Measurements from ENCODE around the gene CAD. TPM values are rescaled to one million over a fixed set of nuclear protein-coding genes. Genes with fewer than 3 reads are reported as not detected.
"Not testable (repeated sequence)": the region's sequence is repeated elsewhere in the genome, so short reads cannot be mapped to it uniquely, and the experiment has no call there.

CAD gene
- polyA plus RNA-seq, 3 donors, result 11.1 to 18.6 (median 15.9) TPM

GRCh38 chr2:27194538-27195354 lies 22.4 kb upstream of the CAD start:
- WGBS, 3 donors, result 56 to 84% (median 77%) methylated on average over 17 of the region's 17 CpGs
- H3K27ac ChIP-seq (ENCODE audit: low read depth, low read length), result no peak overlapping the region

DNA sequence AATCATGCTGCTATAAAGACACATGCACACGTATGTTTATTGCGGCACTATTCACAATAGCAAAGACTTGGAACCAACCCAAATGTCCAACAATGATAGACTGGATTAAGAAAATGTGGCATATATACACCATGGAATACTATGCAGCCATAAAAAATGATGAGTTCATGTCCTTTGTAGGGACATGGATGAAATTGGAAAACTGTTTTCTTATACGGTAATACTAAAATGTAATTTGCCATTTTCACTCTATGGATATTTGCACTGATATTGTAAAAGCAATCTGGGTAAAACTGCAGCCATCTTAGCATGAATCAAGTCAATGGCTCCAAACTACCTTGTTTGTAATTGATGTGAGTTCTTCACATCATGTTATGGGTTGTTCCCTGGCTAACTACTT lies 21.4 kb upstream of the CAD start:
- H3K27ac ChIP-seq (ENCODE audit: low read depth, low read length), result not testable (repeated sequence)
- 85 to 90% (median 86%) methylated on average over 3 of the region's 3 CpGs for WGBS, 3 donors

- WGBS, 3 donors, result 89 to 94% (median 93%) methylated on average over 3 of the region's 3 CpGs
- not testable (repeated sequence) for H3K27ac ChIP-seq (ENCODE audit: low read depth, low read length)
Measured at GRCh38 chr2:27198068-27198467, 19.1 kb upstream of the CAD start.

DNA sequence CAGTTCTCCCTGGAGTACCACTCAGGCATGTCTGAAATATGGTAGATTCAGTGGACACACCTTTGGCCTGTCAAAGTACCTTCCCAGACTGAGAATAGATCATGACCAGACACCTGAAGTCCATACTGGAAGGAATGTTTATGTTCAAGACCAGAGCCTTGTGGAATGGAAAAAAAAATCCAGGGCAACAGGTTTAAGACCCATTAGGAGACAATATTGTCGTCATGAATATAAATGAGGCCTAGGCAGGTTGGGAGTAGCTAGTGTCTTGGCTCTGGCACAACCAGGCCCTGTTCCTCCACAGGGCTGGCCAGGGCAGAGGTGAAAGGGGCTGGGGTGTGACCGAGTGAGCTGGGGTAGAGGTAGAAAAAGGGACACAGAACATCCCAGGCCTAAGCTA lies 18.5 kb upstream of the CAD start:
- H3K27ac ChIP-seq (ENCODE audit: low read depth, low read length), result no peak overlapping the region
- 70 to 82% (median 73%) methylated on average over 2 of the region's 2 CpGs for WGBS, 3 donors

GRCh38 chr2:27199241-27199640 lies 17.9 kb upstream of the CAD start:
- H3K27ac ChIP-seq (ENCODE audit: low read depth, low read length), result no peak overlapping the region
- 73 to 89% (median 79%) methylated on average over 2 of the region's 2 CpGs for WGBS, 3 donors

GRCh38 chr2:27201675-27202074 lies 15.5 kb upstream of the CAD start:
- 92 to 96% (median 96%) methylated on average over 7 of the region's 7 CpGs for WGBS, 3 donors
- H3K27ac ChIP-seq (ENCODE audit: low read depth, low read length), result no peak overlapping the region

- 76 to 78% (median 78%) methylated on average over 2 of the region's 2 CpGs for WGBS, 3 donors
- H3K27ac ChIP-seq (ENCODE audit: low read depth, low read length), result no peak overlapping the region
Measured at GRCh38 chr2:27202854-27203253, 14.3 kb upstream of the CAD start.

DNA sequence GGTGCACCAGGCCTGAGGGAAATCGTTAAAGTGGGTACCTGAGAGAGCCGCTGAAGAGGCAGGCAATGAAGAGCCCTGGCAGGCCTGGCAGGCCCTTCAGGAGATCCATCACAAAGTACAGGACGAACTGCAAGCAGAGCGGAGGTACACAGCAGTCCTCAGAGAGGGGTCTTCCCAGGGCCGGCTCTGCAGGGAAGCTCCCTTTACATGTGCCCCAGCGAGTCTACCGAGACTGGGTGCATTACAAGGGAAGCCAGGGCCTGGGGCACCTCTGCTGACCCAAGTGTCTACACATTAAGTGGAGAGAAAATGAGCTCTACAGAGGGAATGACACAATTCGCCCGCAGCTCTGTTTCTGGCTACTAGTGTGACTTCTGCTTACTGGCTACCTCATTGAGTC lies 13.4 kb upstream of the CAD start:
- 90 to 94% (median 93%) methylated on average over 9 of the region's 9 CpGs for WGBS, 3 donors

DNA sequence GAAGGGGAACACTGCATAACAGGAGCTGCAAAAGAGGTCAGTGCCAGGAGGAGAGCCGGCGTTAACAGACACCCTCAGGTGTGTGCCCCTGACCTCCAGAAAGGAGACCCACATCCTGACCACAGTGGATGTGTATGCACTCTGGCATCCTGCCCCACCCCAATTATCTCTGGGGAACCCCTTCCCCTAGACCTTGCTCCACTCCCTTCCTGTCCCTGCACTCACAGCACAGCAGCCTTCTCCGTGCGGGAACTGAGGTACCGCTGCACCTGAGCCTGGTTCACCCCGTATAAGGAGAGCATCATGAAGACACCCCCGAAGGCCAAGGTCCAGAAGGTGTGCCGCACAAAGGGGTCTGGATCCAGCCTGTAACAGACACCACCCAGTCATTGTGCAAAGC lies 12.6 kb upstream of the CAD start:
- whole genome bisulfite sequencing, 3 donors, result 91 to 96% (median 96%) methylated on average over 6 to 8 of the region's 8 CpGs
- H3K27ac ChIP-seq (ENCODE audit: low read depth, low read length), result no peak overlapping the region

More for the DNA sequence above, 13.4 kb upstream of the CAD start:
- H3K27ac ChIP-seq (ENCODE audit: low read depth, low read length), result no peak overlapping the region

DNA sequence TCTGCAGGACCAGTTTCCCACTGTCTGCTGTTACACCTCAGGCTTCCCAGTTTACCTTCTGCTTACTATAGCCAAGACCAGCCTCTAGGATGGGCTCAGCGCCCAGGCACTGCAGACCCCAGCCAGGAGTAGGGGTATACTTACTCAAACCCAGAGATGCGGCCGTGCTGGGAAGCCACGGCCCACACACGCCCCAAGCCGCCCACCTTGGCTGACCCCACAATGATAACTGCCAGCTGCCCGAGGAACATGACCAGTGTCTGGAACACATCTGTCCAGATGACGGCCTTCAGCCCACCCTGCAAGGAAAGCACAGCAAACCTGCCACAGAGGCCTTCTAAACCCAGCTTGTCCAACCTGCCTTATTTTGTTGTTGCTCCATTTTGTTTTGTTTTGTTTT lies 12.0 kb upstream of the CAD start:
- no peak overlapping the region for H3K27ac ChIP-seq (ENCODE audit: low read depth, low read length)
- 71 to 80% (median 73%) methylated on average over 8 of the region's 8 CpGs for WGBS, 3 donors

DNA sequence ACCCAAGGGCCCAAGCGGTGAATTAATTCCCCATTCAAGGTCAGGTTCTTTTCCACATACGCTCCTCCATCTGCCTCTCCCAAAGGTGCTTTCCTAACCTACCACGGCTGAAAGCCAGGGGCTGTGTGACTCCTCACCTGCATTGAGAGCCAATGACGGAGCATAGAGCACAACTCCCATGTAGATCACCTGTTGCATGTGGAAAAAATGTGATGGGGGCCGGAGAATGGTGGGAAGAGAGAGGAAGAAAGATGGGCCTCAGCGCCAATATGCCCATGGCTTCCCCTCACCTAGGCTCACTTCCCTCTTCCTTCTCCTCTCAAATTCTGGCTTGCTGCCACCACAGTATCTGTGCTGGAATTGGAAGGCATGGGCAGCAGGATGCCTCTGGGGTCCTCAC lies 10.8 kb upstream of the CAD start:
- WGBS, 3 donors, result 93 to 98% (median 93%) methylated on average over 6 of the region's 6 CpGs
- no peak overlapping the region for H3K27ac ChIP-seq (ENCODE audit: low read depth, low read length)

- 90 to 92% (median 90%) methylated on average over 4 of the region's 4 CpGs for WGBS, 3 donors
- no peak overlapping the region for H3K27ac ChIP-seq (ENCODE audit: low read depth, low read length)
Measured at GRCh38 chr2:27208486-27209050, 8.6 kb upstream of the CAD start.

- 80 to 87% (median 84%) methylated on average over 6 of the region's 6 CpGs for WGBS, 3 donors
- H3K27ac ChIP-seq (ENCODE audit: low read depth, low read length), result no peak overlapping the region
Measured at GRCh38 chr2:27209621-27210401, 7.4 kb upstream of the CAD start.

DNA sequence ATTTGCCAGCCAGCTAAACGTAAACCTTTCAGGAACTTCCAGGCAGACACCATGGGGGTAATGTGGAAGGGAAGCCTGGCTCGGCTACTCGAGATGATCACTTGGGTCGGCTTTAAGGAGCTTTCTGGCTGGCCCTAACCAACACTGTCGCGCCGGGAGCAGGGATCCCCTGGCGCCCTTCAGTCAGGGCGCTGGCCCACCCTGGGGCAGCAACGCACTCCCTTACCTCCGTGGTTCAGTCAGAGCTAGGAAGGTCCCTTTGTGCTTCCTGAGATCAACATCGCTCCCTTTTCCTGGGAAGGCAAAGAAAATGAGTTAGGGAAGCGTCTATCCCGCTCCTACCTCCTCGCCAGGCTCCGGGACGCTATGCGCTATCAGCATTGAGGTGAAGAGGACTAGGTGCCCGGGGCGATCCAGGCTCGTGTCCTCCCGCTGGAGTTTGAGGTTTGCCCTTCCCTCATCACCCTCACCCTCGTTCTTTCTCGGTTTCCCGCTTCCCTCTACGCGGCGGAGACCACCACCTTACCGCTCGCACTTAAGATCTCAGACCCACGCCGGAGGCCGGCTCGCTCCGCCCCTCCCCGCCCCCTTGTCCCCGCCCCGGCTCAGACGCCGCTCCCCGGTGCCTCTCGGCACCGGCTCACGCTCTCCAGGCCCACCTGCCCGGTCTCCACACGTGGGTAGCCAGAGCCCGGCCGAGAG lies 5.8 kb upstream of the CAD start:
- 2 to 4% (median 3%) methylated on average over 45 to 48 of the region's 48 CpGs for WGBS, 3 donors
- H3K27ac ChIP-seq (ENCODE audit: low read depth, low read length), result no peak overlapping the region

DNA sequence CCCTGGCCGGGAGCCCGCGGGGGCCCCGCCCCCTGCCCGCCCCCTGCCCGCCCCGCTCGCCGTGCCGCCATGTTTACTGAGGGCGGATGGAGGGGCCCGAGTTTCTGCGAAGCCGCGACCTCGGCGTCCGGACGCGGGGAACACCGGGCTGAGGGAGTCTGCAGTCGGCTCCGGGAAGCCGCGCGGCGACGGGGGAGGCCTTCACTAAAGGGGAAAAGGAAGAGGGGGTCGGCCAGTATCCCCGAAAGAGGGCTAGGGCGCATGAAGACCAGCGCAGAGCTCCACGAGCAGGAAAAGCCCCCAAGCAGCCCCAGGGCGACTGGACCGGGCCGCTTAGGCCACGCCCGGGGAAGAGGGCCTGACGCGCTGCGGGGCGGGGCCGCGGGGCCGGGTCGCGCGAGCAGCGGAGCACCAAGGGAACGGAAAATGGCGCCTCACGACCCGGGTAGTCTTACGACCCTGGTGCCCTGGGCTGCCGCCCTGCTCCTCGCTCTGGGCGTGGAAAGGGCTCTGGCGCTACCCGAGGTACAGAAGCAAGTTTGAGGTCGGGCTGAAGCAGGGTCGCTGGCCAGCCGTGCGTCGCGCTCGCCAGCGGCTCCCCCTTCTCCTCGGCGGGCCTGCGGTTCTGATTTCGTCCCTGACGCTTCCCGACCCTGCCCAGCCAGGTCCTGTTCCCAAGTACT lies 5.1 kb upstream of the CAD start, which contains the start of the genes ATRAID and SLC5A6:
Gene ATRAID (plus strand): TSS at position 99 of the 683 bp plus-strand sequence. CDS start 328 bp downstream, at position 427.
Gene SLC5A6 (minus strand): TSS at position 326 of the 683 bp plus-strand sequence. CDS start 4,618 bp downstream, outside the sequence.
- 0 to 1% (median 0%) methylated on average over 63 to 73 of the region's 73 CpGs for WGBS, 3 donors
- H3K27ac ChIP-seq (ENCODE audit: low read depth, low read length), result peak within 1 kb of the TSS; percentile 95

- 6 to 10% (median 8%) methylated on average over 34 of the region's 34 CpGs for WGBS, 3 donors
- peak overlapping the region; percentile 95 for H3K27ac ChIP-seq (ENCODE audit: low read depth, low read length)
Measured at GRCh38 chr2:27212626-27213471, 4.3 kb upstream of the CAD start.

DNA sequence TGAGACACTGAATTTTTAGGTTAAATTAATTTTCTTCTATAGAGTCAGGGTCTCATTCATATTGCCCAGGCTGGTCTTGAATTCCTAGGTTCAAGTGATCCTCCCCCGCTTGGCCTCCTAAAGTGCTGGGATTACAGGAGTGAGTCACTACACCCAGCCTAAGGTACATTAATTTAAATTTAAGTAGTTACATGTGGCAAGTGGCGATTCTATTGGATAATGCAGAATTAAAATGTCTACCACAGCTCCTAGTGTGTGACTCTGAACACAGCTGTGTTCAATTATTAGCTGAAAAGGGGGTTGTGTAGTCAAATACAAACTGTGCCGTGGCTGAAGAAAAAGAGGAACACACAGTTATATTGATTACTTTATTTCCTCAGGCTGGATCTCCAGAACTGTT lies 2.2 kb upstream of the CAD start:
- no peak overlapping the region for H3K27ac ChIP-seq (ENCODE audit: low read depth, low read length)
- 84 to 90% (median 86%) methylated on average over 3 of the region's 3 CpGs for whole genome bisulfite sequencing, 3 donors
